ACHN (cell line): ENCODE data around the gene NKX6-1.

ENCODE experiments used
- DNase-seq: peaks from one replicate; pipeline ENCODE4 v3.0.0-alpha.2; 2015
- in situ Hi-C: cut with HindIII; loops from 2 replicates; pipeline ENCODE4 v1.10.0; 2017; ENCODE audit warnings: low sequenced_read_pairs, low pct_ligation_motif_present, low pct_unique_long_range_greater_than_20kb

The NKX6-1 gene

GRCh38 chr4:84500386-84501201 is 1.5 kb upstream of the NKX6-1 start:
- in situ Hi-C loops, result no loop called here

GRCh38 chr4:84499624-84499982 is 511 bp upstream of the NKX6-1 start:
- no peak for DNase-seq
- in situ Hi-C loops, result no loop called here

More at GRCh38 chr4:84500386-84501201, 1.5 kb upstream of the NKX6-1 start:
- no peak for DNase-seq

DNA sequence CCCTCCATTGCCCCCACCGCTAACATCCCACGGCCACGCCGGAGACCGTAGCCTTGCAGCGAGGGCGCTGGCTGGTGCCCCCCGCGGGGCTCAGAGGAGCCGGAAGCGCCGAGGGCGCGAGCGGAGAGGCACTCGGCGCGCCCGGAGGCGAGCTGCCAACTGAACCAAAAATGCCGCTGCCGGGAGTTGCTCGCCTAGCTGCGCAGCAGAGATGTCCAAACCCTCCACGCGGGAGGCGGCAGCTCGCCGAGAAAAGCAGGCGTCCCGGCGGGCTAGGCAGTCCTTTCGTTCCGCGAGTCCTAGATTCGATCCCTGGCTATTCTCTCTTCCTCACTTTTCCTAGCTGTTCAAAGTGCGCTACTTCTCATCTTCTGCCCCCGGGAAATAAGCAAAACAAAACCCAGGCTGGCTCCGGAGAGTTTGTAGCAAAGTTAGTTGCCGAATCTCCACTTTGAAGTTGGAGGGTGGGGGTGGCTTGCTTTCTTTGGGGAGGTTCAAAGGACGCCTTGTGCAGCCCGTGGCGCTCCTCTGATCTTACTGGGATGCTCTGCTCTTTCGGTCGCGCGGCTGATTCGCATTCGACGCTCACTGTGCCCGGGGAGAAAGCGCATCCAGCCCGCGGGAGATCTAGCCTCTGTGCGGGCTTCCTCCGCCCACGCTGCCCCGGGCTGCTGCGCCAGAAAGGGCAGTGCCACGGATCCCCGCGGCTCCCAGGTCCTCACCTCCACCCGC is 723 bp downstream of the NKX6-1 start:
- DNase-seq, result peak; percentile 47
- in situ Hi-C loops, result no loop called here

DNA sequence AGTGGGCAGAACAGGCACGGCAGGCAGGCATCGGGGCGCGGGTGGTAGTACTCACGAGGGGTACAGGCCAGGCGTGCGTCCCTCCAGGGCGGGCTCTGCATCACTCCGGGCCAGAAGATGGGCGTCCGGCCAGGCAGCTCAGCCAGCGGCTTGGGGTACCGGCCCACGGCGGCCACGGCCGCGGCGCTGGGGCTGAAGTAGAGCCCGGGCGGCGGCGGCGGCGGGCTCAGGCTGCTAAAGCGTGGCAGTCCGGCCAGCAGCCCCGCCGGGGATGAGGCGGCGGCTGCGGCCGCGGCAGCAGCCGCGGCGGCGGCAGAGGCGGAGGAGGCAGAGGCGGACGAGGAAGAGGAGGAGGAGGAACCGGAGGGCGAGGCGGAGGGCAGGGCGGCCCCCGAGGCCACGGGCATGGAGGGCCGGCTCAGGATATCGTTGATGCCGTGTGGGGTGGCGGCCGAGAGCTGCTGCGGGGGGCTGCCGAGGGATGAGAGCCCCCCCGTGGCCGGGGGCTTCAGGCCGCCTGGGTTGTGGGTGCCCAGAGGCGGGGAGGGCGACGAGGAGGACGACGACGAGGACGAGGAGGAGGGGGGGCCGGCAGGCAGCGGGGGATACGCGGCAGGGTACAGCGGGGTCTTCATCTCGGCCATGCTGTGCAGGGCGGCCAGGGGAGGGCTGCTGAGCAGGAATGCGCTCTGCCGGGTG is 1.4 kb downstream of the NKX6-1 start:
- no peak for DNase-seq

GRCh38 chr4:84496706-84497503 is 2.2 kb downstream of the NKX6-1 start:
- in situ Hi-C loops, result no loop called here

More for the DNA sequence above, 1.4 kb downstream of the NKX6-1 start:
- in situ Hi-C loops, result no loop called here

GRCh38 chr4:84496331-84496705 is 2.8 kb downstream of the NKX6-1 start:
- in situ Hi-C loops, result no loop called here
- DNase-seq, result no peak

More at GRCh38 chr4:84496706-84497503, 2.2 kb downstream of the NKX6-1 start:
- no peak for DNase-seq

DNA sequence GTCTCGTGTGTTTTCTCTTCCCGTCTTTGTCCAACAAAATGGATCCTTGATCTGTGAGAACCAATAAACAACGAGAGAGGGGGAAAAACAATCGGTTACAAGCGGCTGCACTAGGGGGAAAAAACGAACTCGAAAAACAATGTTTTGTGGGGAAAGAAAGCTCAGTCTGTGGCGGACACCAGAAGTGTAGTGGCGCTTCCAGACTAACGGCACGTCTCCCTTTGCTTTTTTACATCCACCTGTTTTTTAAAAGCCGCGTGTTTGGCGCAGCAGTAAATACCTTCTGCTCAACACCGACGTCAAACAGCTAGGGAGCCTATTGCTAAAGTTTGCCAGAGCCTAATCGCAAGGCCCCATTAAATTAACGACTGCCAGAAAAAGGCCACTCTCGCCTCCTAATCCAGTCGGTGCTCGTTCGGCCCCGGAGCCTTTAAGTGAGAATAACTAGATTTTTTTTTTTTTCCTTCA is 3.3 kb downstream of the NKX6-1 start:
- in situ Hi-C loops, result no loop called here
- DNase-seq, result no peak

- in situ Hi-C loops, result no loop called here
- DNase-seq, result no peak
These were observed 3.8 kb downstream of the NKX6-1 start for GRCh38 chr4:84495118-84495793.

DNA sequence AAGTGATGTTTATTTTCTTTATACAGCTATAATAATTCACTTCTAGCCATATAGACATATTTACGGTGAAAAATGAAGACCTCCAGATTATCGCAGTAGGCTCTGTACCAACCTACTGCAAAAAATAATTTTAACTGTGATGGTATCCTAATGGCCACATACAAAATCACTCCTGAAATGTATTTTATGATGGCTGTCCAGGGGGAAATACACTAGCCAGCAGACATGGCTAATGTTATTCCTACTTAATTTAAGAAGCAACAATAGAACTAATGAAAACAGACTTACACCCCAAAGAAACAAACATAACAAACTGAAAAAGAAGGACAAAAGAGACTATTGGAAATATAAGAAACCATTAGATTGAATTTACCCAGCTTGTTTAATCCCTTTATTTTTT is 4.6 kb downstream of the NKX6-1 start:
- DNase-seq, result no peak
- in situ Hi-C loops, result no loop called here

- in situ Hi-C loops, result no loop called here
- no peak for DNase-seq
These were observed 5.0 kb downstream of the NKX6-1 start for GRCh38 chr4:84494076-84494475.

GRCh38 chr4:84493092-84493850 is 5.8 kb downstream of the NKX6-1 start:
- peak; percentile 41 for DNase-seq
- in situ Hi-C loops, result no loop called here

GRCh38 chr4:84492737-84493091 is 6.4 kb downstream of the NKX6-1 start:
- no peak for DNase-seq
- in situ Hi-C loops, result no loop called here

- no peak for DNase-seq
- in situ Hi-C loops, result no loop called here
These were observed 6.8 kb downstream of the NKX6-1 start for GRCh38 chr4:84492290-84492689.

DNA sequence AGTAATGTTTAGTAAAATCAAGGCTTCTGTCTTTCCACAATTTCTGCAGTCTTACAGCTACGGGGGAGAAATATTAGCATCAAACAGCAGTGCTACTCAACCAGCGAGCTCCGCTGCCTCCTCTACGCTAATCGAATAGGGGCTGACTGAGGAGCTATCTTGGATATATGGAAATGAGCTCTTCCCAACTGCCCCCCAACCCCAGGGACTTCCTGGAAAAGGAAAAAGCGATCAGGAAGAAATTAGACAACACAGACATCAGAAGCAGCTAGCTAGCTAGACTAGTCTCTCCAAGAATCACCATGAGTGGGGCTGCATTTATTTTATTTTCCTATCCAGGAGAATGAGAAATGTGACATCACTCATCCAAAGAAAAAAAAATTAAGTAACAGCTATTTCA is 7.6 kb downstream of the NKX6-1 start:
- DNase-seq, result no peak
- in situ Hi-C loops, result no loop called here

GRCh38 chr4:84490663-84491062 is 8.4 kb downstream of the NKX6-1 start:
- DNase-seq, result no peak
- in situ Hi-C loops, result no loop called here

DNA sequence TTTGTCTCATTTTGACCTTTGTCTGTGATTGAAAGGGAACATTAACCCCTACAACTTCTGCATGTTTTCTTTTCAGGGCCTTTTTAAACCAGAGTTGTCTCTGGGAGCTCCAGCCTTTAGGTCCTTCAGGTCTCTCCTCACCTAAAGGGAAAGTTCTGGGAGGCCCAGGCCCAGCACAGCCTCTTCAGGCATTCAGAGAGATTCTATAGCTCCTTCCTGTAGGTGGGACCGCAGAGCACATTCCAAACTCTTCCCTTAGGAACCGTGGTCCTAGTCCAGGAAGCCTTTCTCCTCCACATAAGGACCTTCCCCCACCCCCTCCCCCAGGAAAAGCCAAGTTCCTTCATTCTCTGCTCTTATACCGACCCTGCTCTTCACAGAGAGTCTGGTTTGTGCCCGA is 14.9 kb downstream of the NKX6-1 start:
- DNase-seq, result no peak
- in situ Hi-C loops, result no loop called here

GRCh38 chr4:84483688-84484087 is 15.4 kb downstream of the NKX6-1 start:
- in situ Hi-C loops, result no loop called here
- DNase-seq, result no peak
